ENCODE data around the gene DENND1C.

The DENND1C gene, protein sequence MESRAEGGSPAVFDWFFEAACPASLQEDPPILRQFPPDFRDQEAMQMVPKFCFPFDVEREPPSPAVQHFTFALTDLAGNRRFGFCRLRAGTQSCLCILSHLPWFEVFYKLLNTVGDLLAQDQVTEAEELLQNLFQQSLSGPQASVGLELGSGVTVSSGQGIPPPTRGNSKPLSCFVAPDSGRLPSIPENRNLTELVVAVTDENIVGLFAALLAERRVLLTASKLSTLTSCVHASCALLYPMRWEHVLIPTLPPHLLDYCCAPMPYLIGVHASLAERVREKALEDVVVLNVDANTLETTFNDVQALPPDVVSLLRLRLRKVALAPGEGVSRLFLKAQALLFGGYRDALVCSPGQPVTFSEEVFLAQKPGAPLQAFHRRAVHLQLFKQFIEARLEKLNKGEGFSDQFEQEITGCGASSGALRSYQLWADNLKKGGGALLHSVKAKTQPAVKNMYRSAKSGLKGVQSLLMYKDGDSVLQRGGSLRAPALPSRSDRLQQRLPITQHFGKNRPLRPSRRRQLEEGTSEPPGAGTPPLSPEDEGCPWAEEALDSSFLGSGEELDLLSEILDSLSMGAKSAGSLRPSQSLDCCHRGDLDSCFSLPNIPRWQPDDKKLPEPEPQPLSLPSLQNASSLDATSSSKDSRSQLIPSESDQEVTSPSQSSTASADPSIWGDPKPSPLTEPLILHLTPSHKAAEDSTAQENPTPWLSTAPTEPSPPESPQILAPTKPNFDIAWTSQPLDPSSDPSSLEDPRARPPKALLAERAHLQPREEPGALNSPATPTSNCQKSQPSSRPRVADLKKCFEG

DNA sequence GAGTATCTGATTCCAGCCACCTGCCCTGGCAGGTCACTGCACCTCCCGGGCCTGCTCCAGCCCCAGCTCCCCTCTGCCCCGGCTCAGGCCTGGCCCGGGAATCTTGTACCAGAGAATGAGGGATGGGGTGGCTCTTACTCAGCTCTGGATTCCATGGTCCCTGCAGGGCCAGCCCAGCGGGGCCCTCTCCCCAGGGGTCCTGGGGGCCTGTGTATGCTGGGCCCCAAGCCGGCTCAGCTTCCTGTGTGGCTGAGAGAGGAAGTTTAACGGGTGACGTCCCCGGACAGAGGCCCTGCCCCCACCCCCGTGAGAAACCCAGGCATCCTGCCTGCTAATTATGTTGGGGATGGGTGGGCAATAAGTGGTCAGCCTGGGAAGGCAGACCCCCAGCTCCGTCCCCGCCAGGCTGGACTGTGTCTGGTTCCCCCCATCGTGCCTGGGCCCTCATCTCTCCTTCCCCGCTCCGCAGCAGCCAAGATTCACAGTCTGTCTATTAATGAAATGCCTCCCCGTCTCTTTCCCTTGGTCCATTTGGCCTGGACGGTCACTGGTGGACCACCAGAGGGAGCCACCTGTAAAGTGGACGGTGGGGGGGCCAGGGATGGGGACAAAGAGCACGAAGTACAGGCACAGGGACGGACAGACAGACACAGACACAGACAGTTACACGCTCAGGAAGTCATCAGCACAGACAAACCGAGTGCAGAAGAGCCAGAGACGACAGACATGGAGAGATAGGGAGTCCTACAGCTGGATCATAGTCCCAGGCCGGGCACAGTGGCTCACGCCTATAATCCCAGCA lies at the start of gene DENND1C:
DENND1C (minus strand) TSS at position 247 of the 802 bp plus-strand sequence; CDS start at position 155, 92 bp downstream.
- DNase-seq, result no peak

GRCh38 chr19:6530386-6531162 lies 49.0 kb upstream of the DENND1C start, which contains the start of gene TNFSF9:
Gene TNFSF9 (plus strand): TSS chr19:6531026. CDS start chr19:6531037, 11 bp downstream.
- peak; percentile 96 for DNase-seq

GRCh38 chr19:6529937-6530385 lies 48.4 kb upstream of the DENND1C start:
- DNase-seq, result no peak

DNA sequence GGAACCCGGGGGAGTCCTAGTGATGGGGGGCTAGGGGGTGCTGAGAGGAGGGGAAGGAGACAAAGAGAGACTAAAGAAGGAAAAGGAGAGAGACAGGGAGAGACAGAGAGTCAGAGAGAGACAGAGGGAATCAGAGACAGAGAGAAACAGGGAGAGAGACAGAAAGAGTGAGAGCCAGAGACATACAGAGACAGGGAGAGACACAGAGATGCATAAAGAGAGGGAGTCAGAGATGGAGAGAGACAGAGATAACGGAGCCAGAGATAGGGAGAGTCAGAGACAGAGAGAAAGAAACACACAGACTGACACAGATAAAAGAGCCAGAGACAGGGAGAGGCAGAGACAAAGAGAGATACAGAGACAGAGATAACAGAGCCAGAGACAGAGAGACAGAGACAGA lies 47.8 kb upstream of the DENND1C start:
- no peak for DNase-seq

DNA sequence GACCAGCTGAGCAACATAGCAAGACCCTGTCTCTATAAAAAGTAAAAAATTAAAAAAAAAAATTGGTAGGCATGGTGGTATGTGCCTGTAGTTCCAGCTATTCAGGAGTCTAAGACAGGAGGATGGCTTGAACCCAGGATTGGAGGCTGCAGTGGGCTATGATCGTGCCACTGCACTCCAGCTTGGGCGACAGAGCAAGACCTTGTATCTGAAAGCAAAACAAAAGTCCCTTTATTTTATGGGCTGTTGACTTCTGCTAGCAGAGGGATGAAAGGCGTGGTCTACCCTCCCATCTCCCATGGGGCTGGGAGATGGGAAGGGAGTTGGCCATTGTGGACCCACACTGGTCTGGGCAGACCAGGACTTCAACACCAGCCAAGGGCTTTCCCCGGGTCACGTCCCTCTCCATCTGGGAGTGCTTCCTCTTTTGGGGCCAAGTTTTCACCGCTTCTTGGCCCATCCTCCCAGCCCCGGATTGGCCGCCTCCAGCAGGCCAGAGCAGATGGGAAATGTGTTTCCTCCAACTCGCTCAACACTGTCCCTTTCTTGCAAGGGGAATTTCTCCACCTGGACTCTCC lies 47.0 kb upstream of the DENND1C start:
- DNase-seq, result peak; percentile 71

DNA sequence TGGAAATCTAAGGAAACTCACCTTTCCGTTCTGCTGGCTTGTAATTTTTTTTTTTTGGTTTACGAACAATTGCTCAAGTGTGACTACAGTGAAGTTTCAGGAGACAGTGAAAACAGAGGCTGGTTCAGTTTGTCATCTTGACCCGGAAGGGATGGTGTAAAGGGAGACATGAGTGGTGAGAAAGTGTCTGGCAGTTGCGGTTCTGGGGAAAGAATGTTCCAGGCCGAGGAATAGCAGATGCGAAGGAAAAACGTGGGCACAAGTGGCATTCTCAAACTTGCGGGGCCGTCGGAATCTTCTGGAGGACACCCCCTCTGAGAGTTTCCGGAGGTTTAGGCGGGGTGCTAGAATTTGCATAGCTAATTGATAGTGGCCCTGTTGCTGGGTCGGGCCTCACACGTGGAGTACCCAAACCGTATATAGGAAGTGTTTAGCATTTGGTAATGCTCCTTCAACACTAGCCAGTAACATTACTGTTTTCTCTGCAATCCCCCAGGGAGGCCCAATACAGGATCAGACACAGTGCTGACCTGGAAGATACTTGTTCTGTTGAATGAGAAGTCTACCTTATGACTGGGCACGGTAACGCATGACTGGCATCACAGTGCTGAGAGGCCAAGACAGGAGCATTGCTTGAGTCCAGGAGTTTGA lies 46.4 kb upstream of the DENND1C start:
- DNase-seq, result no peak

DNA sequence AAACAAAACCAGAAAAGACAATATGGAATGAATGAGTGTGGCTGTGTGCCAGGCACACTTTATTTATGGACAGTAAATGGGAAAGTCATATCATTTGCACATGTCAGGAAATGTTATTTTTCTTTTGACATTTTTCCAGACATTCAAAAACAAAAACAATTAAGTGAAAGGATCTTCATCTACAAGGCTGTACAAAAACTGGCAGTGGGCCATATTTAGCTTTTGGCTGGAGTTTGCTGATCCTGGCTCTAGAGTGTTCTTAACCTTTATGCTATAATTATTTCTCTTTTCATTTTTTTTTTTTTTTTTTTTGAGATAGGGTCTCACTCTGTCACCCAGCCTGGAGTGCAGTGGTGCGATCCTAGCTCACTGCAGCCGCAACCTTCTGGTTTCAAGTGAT lies 42.7 kb upstream of the DENND1C start:
- DNase-seq, result no peak

DNA sequence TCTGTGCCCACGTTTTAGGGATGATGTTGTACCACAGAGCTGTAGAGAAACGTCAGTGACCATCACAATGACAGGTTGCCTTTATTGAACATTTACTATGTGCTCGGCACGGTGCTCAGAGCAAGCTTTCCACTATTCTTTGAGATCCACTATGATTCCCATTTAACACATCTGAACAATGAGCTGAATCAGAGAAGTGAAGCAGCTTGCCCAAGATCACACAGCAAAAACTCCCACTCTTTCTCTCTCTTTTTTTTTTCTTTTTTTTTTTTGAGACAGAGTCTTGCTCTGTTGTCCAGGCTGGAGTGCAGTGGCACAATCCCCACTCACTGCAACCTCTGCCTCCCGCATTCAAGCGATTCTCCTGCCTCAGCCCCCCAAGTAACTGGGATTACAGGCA lies 41.1 kb upstream of the DENND1C start:
- DNase-seq, result no peak

- no peak for DNase-seq
These were observed 40.4 kb upstream of the DENND1C start for GRCh38 chr19:6521718-6522646.

DNA sequence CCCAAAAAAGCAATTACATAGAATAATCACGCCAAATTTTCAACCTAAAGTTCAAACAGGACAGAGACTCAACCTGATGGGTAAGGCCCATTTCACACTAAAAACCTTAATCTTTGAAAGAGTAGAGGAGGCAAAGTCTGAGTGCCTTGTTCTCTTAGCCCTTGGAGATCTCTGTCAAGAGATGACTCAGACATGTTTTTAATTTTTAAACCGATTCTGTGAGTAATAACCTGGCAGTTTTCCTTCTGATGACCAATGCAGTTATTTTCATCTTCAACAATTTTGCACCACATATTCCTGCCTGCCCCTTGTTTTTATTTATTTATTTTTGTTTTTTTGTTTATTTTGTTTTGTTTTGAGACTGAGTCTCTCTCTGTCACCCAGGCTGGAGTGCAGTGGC lies 37.7 kb upstream of the DENND1C start:
- DNase-seq, result no peak

- DNase-seq, result no peak
These were observed 36.7 kb upstream of the DENND1C start for GRCh38 chr19:6518145-6518911.

DNA sequence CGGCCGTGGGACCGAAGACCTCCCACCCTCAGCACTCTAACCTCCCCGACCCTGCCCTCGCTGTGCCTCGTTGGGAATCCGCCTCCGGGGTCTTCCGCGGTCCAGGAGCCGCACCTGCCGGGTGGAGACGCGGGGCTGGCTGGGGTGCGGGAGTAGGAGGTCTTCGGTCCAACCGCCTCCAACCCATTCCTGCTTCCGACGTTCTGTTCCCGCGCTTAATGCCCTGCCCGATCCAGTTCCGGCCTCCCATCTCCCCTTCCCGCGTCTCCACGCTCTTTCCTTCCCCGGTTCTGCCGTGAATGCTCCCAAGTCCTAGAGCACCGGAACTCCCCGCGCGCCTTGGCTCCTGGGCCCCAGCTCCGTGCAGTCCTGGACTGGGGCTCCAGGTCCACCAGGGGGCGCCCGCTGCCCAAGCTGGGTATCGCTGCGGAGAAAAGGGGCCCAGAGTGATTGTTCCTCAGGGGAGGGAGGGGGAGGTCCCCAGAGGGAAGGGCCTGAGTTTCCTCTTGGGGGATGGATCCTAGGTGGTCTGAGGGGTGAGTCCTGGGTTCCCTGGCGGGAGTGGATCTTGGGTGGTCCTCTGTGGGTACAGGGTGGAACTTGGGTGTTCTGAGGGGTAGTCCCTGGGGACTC lies 35.2 kb upstream of the DENND1C start:
- DNase-seq, result peak; percentile 89

DNA sequence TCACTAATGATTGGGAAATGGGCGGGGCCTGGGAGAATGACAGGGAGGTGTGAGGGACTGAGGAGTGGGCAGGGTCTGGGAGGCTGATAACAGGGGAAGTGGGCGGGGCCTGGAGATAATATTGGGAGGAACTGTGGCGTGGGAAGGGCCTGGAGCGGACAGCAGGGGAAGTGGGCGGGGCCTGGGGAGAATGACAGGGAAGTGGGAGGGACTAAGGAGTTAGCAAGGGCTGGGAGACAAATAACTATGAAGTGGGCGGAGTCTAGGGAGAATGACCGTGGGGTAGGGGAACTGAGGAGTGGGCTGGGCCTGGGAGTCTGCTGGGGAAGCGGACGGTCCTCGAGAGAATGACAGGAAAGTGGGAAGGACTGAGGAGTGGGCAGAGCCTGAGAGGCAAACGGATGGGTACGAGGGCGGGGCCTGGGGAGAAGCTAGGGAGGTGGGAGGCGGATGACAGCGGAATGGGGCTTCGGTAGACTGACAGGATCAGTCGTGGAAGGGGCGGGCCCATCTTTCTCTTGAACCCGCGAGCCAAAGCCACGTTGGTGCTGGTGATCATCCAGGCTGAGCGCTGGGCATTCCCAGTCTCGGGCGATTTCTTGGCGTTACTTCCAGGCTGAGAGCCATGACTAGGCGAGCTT lies 34.6 kb upstream of the DENND1C start:
- DNase-seq, result peak; percentile 92

DNA sequence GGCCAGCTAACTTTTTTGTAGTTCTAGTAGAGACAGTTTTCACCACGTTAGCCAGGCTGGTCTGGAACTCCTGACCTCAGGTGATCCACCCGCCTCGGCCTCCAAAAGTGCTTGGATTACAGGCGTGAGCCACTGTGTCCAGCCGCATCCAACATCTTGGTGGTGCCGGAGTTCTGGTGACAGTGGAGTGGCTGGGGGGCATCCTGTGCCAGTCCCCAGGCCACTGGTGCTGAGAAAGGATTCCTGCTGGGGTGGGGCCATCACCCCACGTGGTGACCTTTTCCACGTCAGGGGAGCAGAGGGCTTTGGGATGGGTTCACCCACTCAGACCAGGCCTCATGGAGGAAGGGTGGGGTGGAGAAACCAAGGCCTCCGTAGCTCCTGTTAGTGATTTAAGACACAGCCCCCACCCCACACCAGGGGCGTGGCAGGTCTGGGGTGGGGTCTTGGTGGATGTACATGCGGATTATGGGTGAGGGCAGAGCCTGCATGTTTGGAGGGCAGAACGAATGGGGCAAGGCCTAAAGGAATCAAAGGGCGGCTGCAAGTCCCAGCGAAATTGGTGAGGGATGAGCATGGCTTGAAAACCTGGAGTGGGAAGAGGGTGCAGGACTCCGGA lies 33.4 kb upstream of the DENND1C start:
- no peak for DNase-seq

- no peak for DNase-seq
These were observed 32.5 kb upstream of the DENND1C start for GRCh38 chr19:6514089-6514488.

- no peak for DNase-seq
These were observed 29.0 kb upstream of the DENND1C start for GRCh38 chr19:6510618-6511017.

DNA sequence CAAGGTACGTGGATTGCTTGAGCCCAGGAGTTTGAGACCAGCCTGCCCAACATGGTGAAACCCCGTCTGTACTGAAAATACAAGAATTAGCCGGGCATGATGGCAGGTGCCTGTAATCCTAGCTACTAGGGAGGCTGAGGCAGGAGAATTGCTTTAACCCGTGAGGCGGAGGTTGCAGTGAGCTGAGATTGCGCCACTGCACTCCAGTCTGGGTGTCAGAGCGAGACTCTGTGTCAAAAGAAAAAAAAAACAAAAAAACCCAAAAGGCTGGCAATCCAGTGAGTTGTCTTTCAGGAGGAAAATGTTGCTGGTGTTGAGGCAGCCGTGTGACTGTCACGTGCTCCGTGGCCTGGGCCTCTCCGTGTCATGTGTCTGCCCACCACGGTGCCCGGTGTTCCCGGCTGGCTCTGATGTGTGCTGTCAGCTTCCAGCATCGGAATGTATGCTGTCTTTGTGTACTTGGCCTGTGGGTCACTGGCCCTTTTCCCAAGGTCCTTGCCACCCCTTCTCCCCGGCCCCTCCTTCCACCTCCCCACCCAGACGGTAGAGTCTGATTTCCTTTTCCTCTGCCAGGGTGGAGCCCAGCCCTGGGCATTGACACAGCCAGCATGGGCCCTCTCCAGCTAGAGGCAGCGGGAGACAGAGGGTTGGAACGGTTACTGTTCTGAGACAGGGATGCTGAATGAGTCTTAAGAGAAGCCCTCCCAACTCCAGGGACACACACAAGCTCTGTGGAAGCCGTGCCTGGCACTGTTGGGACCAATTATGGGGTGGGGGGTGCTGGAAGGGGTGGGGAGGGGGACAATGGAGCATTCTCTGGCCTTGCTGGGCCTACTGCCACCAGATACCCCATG lies 27.8 kb upstream of the DENND1C start:
- DNase-seq, result no peak
